ENCODE results near the gene SNPH.
A peak's percentile ranks its signal among the peaks of the same experiment; 100 is the strongest.

SNPH gene

GRCh38 chr20:1297486-1297885 is 31.4 kb downstream of the SNPH start:
- no peak overlapping the region for H3K4me3 ChIP-seq (ENCODE audit: insufficient read length, low read depth)
- no peak overlapping the region for H3K9ac ChIP-seq (ENCODE audit: insufficient read length, low read depth)
- DNase-seq (ENCODE audit: low read depth, low spot score): no peak
- H3K27me3 ChIP-seq (ENCODE audit: insufficient read depth, insufficient read length): no peaks in the 10 kb centered on the region
- TF ChIP-seq YY1 (IDR thresholded peaks at IDR 0.05; ENCODE audit: insufficient read depth, insufficient read length): no peak
- TF ChIP-seq SUZ12 (IDR thresholded peaks at IDR 0.05; ENCODE audit: extremely low read depth, insufficient read depth, insufficient read length): no peak
- no peak for TF ChIP-seq ZNF274 (IDR thresholded peaks at IDR 0.05; ENCODE audit: low read depth, low read length)
- no peaks in the 10 kb centered on the region for H3K9me3 ChIP-seq (ENCODE audit: insufficient read depth, low read length)
- no peaks in the 10 kb centered on the region for H3K4me1 ChIP-seq (ENCODE audit: insufficient read depth, insufficient read length)
- H3K36me3 ChIP-seq (ENCODE audit: insufficient read depth, insufficient read length, low read length): no peaks in the 10 kb centered on the region

DNA sequence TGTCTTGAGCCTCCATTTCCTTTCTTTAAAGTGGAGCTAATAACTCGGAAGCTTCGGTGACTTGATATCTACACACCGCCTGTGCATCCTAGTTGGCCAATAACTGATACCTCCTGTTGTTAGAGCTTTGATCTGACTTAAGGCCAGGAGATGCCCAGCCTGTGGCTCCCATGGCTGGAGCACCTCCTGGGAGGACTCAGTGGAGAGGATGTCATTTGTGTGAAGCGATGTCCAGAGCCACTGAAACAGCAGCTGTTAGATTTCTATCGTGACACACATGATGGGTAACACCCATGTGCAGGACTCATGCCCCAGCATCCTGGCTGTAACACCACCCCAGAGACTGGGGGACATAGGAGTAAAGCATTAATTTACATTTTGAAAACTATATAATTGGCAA is 32.1 kb downstream of the SNPH start:
- H3K27me3 ChIP-seq (ENCODE audit: insufficient read depth, insufficient read length): no peaks in the 10 kb centered on the region
- DNase-seq (ENCODE audit: low read depth, low spot score): no peak
- no peak overlapping the region for H3K4me3 ChIP-seq (ENCODE audit: insufficient read length, low read depth)
- TF ChIP-seq YY1 (IDR thresholded peaks at IDR 0.05; ENCODE audit: insufficient read depth, insufficient read length): no peak
- no peak for TF ChIP-seq SUZ12 (IDR thresholded peaks at IDR 0.05; ENCODE audit: extremely low read depth, insufficient read depth, insufficient read length)
- no peak for TF ChIP-seq ZNF274 (IDR thresholded peaks at IDR 0.05; ENCODE audit: low read depth, low read length)
- no peaks in the 10 kb centered on the region for H3K4me1 ChIP-seq (ENCODE audit: insufficient read depth, insufficient read length)
- H3K9me3 ChIP-seq (ENCODE audit: insufficient read depth, low read length): no peaks in the 10 kb centered on the region
- no peak overlapping the region for H3K9ac ChIP-seq (ENCODE audit: insufficient read length, low read depth)
- H3K36me3 ChIP-seq (ENCODE audit: insufficient read depth, insufficient read length, low read length): no peaks in the 10 kb centered on the region

- no peaks in the 10 kb centered on the region for H3K27me3 ChIP-seq (ENCODE audit: insufficient read depth, insufficient read length)
- no peak overlapping the region for H3K9ac ChIP-seq (ENCODE audit: insufficient read length, low read depth)
- TF ChIP-seq ZNF274 (IDR thresholded peaks at IDR 0.05; ENCODE audit: low read depth, low read length): no peak
- no peak for TF ChIP-seq YY1 (IDR thresholded peaks at IDR 0.05; ENCODE audit: insufficient read depth, insufficient read length)
- TF ChIP-seq SUZ12 (IDR thresholded peaks at IDR 0.05; ENCODE audit: extremely low read depth, insufficient read depth, insufficient read length): no peak
- DNase-seq (ENCODE audit: low read depth, low spot score): no peak
- H3K36me3 ChIP-seq (ENCODE audit: insufficient read depth, insufficient read length, low read length): no peaks in the 10 kb centered on the region
- H3K4me3 ChIP-seq (ENCODE audit: insufficient read length, low read depth): no peak overlapping the region
- H3K9me3 ChIP-seq (ENCODE audit: insufficient read depth, low read length): no peaks in the 10 kb centered on the region
- H3K4me1 ChIP-seq (ENCODE audit: insufficient read depth, insufficient read length): no peaks in the 10 kb centered on the region
Measured at GRCh38 chr20:1298888-1299511, 32.9 kb downstream of the SNPH start.

DNA sequence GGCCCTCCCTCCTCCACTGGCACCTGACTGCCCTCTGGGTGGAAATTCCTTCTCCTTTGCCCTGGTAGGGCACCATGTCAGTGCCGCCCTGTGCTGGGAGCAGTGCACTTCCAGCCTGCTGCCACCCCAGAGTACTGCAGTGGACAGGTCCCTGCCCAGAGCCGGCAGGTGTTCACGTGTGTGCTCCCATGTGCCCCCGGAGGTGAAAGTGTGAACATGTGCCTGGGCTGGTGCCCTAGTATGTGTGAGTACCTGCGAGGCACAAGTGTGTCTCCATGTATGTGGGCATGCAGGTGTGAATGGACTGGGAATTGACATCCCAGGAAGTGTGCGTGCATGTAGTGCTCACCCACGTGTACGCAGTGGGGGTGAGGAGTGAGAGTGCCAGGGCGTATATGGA is 33.4 kb downstream of the SNPH start:
- no peak for TF ChIP-seq SUZ12 (IDR thresholded peaks at IDR 0.05; ENCODE audit: extremely low read depth, insufficient read depth, insufficient read length)
- TF ChIP-seq ZNF274 (IDR thresholded peaks at IDR 0.05; ENCODE audit: low read depth, low read length): no peak
- TF ChIP-seq YY1 (IDR thresholded peaks at IDR 0.05; ENCODE audit: insufficient read depth, insufficient read length): no peak
- Histone ChIP-seq H3K4me3 (ENCODE audit: insufficient read length, low read depth) (no peak overlapping the region), H3K9ac (ENCODE audit: insufficient read length, low read depth) (no peak overlapping the region), H3K27me3 (ENCODE audit: insufficient read depth, insufficient read length) (no peaks in the 10 kb centered on the region), H3K4me1 (ENCODE audit: insufficient read depth, insufficient read length) (no peaks in the 10 kb centered on the region), H3K36me3 (ENCODE audit: insufficient read depth, insufficient read length, low read length) (no peaks in the 10 kb centered on the region), H3K9me3 (ENCODE audit: insufficient read depth, low read length) (no peaks in the 10 kb centered on the region)
- DNase-seq (ENCODE audit: low read depth, low spot score): no peak

GRCh38 chr20:1300083-1300840 is 34.2 kb downstream of the SNPH start:
- TF ChIP-seq ZNF274 (IDR thresholded peaks at IDR 0.05; ENCODE audit: low read depth, low read length) (no peak), SUZ12 (IDR thresholded peaks at IDR 0.05; ENCODE audit: extremely low read depth, insufficient read depth, insufficient read length) (no peak), YY1 (IDR thresholded peaks at IDR 0.05; ENCODE audit: insufficient read depth, insufficient read length) (no peak)
- Histone ChIP-seq H3K9me3 (ENCODE audit: insufficient read depth, low read length) (no peaks in the 10 kb centered on the region), H3K27me3 (ENCODE audit: insufficient read depth, insufficient read length) (no peaks in the 10 kb centered on the region), H3K4me3 (ENCODE audit: insufficient read length, low read depth) (no peak overlapping the region), H3K36me3 (ENCODE audit: insufficient read depth, insufficient read length, low read length) (peaks cover 3% of the 10 kb centered on the region), H3K9ac (ENCODE audit: insufficient read length, low read depth) (peak overlapping the region; percentile 32), H3K4me1 (ENCODE audit: insufficient read depth, insufficient read length) (no peaks in the 10 kb centered on the region)
- DNase-seq (ENCODE audit: low read depth, low spot score): no peak

GRCh38 chr20:1301031-1301529 is 35.0 kb downstream of the SNPH start:
- TF ChIP-seq SUZ12 (IDR thresholded peaks at IDR 0.05; ENCODE audit: extremely low read depth, insufficient read depth, insufficient read length) (no peak), ZNF274 (IDR thresholded peaks at IDR 0.05; ENCODE audit: low read depth, low read length) (no peak), YY1 (IDR thresholded peaks at IDR 0.05; ENCODE audit: insufficient read depth, insufficient read length) (no peak)
- H3K4me3 ChIP-seq (ENCODE audit: insufficient read length, low read depth): no peak overlapping the region
- H3K9ac ChIP-seq (ENCODE audit: insufficient read length, low read depth): peak overlapping the region; percentile 32
- no peaks in the 10 kb centered on the region for H3K9me3 ChIP-seq (ENCODE audit: insufficient read depth, low read length)
- no peaks in the 10 kb centered on the region for H3K27me3 ChIP-seq (ENCODE audit: insufficient read depth, insufficient read length)
- peak; percentile 58 for DNase-seq (ENCODE audit: low read depth, low spot score)
- peaks cover 4% of the 10 kb centered on the region for H3K36me3 ChIP-seq (ENCODE audit: insufficient read depth, insufficient read length, low read length)
- H3K4me1 ChIP-seq (ENCODE audit: insufficient read depth, insufficient read length): no peaks in the 10 kb centered on the region
